Measurements from ENCODE around the gene LGSN.
"Not testable (repeated sequence)": the region's sequence is repeated elsewhere in the genome, so short reads cannot be mapped to it uniquely, and the experiment has no call there.

The LGSN gene, protein sequence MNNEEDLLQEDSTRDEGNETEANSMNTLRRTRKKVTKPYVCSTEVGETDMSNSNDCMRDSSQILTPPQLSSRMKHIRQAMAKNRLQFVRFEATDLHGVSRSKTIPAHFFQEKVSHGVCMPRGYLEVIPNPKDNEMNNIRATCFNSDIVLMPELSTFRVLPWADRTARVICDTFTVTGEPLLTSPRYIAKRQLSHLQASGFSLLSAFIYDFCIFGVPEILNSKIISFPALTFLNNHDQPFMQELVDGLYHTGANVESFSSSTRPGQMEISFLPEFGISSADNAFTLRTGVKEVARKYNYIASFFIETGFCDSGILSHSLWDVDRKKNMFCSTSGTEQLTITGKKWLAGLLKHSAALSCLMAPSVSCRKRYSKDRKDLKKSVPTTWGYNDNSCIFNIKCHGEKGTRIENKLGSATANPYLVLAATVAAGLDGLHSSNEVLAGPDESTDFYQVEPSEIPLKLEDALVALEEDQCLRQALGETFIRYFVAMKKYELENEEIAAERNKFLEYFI

DNA sequence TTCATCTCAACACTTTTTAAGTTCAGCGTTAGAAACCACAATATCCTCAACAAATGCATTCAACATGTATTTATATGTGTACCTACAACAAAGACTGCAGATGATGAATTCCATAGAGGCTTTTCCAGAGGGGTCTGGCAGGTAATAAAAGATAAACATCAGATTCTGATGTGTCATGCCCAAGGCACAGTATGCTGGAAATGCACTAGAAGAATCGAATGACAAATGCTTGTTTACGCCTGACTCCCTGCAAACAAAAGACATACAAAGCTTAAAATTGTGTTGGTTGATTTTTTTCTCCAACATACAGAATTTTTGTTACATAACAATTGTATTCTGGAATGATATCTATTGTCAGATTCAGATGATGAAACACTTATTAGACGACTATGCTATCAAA is at the start of gene LGSN:
Gene LGSN, minus strand, starts transcription at position 45 of the 400 bp plus-strand sequence. Its CDS starts 40 bp downstream, at position 5.
- no peak for DNase-seq

DNA sequence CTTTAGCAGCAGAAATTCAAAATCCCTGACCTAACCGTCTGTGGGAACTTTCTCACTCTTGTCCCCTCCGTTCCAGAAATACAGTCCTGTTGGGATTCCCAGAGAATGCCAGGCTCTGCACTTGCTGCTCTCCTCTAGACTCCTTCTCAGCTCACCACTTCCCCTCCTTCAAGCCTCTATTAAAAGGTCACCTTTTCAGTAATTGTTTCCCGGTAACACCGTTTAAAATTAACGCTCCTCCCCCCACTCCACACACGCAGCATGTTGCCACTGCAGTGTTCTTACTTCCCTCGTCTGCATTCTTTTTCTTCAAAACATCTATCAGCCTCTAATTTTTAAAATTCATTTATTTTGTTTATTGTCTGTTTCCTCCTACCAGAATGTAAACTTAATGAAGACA is 48.6 kb upstream of the LGSN start:
- no peak for DNase-seq

DNA sequence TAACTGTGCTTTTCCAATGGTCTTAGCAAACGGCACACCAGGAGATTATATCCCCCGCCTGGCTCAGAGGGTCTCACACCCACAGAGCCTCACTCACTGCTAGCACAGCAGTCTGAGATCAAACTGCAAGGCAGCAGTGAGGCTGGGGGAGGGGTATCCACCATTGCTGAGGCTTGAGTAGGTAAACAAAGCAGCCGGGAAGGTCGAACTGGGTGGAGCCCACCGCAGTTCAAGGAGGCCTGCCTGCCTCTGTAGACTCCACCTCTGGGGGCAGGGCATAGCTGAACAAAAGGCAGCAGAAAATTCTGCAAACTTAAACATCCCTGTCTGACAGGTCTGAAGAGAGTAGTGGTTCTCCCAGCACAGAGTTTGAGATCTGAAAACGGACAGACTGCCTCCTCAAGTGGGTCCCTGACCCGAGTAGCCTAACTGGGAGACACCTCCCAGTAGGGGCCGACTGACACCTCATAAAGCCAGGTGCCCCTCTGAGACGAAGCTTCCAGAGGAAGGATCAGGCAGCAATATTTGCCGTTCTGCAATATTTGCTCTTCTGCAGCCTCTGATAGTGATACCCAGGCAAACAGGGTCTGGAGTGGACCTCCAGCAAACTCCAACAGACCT is 42.8 kb upstream of the LGSN start:
- not testable (repeated sequence) for DNase-seq

DNA sequence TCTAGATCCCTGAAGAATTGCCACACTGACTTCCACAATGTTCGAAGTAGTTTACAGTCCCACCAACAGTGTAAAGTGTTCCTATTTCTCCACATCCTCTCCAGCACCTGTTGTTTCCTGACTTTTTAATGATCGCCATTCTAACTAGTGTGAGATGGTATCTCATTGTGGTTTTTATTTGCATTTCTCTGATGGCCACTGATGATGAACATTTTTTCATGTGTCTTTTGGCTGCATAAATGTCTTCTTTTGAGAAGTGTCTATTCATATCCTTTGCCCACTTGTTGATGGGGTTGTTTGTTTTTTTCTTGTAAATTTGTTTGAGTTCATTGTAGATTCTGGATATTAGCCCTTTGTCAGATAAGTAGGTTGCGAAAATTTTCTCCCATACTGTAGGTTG is 37.6 kb upstream of the LGSN start:
- not testable (repeated sequence) for DNase-seq

DNA sequence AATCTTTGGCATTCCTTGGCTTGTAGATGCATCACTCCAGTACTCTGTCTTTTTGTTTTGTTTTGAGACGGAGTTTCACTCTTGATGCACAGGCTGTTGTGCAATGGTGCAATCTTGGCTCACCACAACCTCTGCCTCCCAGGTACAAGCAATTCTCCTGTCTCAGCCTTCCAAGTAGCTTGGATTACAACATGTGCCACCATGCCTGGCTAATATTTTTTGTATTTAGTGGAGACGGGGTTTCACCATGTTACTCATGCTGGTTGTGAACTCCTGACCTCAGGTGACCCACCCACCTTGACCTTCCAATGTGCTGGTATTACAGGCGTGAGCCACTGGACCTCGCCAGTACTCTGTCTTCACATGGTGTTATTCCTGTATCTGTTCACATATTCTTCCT is 35.8 kb upstream of the LGSN start:
- peak; percentile 16 for DNase-seq

DNA sequence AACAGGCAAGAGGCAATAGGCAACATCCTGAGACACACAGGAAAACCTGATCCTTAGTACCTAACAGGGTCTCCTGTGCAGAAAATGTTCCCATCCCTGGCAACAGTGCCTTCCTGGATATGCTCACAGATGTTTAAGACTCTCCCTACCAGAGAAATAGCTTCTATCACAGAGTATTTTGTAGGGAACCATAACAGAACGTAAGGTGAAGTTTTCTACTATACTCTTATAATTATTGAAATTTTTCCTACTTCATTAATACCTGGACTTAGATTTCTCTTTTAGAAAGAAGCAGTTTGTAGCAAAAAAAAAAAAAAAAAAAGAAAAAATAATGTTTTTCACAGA is 33.5 kb upstream of the LGSN start:
- no peak for DNase-seq

DNA sequence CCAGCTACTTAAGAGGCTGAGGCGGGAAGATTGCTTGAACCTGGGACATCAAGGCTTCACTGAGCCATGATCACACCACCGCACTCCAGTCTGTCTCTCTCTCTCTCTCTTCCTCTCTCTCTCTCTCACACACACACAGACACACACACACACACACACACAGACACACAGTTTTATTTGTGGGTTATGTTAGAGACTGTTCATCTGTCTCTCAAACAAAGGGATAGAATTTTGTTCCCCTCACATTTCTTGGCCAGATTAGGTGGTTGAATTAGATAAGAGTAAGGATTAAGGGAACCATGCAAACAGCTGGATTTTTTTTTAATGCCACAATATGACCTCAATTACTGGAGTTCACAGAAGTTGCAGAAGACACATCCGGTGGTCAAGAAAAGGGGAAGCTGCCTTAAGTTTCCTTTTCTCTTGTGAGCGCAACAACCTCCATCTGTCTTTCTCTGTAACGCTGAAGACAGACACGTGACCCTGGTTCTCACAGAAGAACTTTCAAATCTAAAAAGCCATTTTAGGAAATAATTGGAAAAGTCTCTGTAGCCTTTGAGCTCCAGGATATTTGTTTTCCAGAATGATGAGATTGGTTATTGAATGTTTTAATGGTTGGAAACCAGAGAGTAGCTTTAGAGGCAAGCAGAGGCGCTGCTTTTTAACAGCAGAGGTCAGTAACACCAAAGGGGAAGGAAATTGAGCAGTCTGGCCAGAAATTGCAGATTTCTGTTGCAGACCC is 32.9 kb upstream of the LGSN start:
- DNase-seq: peak; percentile 97

DNA sequence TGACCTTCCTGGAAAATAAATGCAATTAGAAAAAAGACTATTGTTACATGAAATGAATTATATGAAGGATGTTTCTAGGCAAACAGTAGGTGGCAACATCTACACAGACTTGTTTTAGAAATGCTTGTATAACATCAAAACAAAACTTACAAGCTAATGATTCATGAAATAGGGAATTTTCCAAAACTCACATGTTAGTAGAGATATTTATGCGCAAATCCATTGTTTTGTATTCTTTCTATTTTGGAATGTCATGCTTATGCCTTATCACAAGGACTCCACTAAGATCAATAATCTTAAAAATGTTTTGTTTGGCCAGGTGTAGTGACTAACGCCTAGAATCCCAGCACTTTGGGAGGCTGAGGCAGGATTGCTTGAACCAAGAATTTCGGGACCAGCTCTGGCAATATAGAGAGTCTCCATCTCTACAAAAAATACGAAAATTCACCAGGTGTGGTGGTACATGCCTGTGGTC is 32.3 kb upstream of the LGSN start:
- peak; percentile 87 for DNase-seq

DNA sequence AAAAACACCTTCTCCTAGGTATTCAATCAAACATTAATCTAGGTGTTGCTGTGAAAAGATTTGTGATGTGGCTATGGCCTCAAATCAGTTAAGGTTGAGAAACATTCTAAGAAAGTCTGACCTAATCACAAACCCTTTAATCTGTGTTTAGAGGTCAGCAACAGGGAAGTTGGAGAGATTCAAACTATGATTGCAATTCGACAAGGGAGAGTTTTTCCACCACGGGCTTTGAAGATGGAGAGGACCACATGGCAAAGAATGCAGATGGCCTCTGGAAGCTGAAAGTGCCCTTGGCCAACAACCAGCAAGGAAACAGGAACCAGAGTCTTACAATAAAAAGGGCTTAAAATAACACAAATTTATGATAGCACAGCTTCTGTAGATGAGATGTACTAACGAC is 29.6 kb upstream of the LGSN start:
- peak; percentile 52 for DNase-seq

DNA sequence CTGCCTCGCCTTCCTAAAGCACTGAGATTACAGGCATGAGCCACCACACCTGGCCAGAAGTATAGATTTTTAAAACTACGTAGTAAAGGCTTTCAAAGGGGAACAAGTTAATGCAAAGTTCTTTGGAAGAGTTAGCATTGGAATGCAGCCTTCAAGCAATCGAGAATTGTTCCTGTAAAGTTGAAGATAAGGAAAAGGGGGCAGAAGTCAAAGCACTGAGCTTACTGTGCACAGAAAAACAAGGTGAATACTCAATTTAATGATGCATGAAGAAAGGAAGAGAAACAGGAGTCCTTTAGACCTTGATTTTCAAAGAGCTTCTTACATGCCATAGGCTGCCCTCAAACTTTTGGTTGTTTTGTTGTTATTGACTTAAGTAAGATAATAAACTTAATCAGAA is 29.1 kb upstream of the LGSN start:
- no peak for DNase-seq

DNA sequence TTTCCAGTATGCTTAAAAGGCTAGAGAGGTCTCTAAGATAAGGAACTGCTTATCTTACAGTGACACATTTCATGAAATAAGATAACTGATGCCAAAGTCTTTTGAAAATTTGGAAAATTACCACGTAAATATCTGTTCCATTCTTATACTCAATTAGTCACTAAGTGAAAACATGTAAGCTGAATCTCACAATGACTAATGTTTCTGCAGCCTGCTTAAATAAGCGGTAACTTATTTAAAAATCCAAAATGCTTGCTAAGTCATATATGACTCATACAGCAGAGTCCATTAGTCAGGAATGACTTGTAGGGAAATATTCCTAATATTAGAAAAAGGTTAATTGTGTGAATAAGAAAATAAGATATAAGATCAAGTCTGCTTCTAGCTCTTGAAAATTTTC is 27.8 kb upstream of the LGSN start:
- DNase-seq: peak; percentile 78

DNA sequence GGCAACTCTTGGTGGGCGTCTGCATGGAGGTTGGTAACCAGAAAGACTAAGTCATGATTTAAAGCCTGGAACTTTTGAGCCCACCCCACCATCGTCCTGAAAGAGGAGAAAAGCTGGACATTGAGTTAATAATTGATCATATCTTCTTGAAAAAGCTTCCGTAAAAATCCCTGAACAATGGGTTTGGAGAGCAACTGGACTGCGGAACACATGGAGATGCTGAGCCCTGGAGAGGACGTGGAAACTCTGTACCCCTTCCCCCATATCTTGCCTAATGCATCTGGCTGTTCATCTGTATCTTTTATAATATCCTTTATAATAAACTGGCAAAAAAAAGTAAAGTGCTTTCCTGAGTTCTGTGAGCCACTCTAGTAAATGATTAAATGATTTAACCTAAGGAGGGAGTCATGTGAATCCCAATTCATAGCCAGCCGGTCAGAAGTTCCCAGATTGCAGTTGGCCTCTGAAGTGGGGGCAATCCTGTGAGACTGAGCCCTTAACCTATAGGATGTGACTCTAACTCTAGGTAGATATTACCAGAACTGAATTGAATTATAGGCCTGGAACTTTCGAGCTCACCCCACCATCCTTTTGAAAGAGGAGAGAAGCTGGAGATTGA is 26.5 kb upstream of the LGSN start:
- no peak for DNase-seq

DNA sequence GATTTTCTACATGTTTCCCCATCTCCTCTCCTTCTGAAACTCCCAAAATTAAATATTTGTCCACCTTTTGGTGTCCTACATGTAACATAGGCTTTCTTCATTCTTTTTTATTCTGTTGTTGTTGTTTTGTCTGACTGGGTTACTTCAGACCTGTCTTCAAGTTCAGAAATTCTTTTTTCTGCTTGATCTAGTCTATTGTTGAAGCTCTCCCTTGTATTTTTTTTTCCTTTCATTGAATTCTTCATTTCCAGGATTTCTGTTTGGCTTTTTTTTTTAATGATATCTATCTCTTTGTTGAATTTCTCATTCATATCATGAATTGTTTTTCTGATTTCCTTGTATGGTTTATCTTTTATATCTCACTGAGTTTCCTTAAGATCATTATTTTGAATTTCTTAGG is 20.6 kb upstream of the LGSN start:
- no peak for DNase-seq

DNA sequence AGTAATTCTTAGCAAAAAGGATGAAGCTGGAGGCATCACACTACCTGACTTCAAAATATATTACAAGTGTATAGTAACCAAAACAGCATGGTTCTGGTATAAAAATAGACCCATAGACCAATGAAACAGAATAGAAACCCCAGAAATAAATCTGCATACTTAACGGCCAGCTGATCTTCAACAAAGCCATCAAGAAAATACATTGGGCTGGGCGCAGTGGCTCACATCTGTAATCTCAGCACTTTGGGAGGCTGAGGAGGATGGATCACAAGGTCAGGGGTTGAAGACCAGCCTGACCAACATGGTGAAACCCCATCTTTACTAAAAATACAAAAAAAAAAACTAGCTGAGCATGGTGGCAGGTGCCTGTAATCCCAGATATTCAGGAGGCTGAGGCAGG is 14.9 kb upstream of the LGSN start:
- DNase-seq: not testable (repeated sequence)

DNA sequence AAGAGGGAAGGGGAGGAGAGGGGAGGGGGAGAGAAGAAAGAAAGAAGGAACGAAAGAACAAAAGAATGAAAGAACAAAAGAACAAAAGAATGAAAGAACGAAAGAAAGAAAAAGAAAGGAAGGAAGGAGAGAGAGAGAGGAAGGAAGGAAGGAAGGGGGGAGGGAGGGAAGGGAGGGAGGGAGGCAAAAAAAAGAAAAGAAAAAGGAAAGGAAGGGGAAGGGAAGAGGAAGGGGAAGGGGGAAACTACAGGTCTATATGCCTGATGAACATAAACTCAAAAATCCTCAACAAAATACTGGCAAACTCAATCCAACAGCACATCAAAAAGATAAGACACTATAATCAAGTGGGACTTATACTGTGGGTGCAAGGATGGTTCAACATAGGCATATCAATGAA is 13.7 kb upstream of the LGSN start:
- DNase-seq: no peak

DNA sequence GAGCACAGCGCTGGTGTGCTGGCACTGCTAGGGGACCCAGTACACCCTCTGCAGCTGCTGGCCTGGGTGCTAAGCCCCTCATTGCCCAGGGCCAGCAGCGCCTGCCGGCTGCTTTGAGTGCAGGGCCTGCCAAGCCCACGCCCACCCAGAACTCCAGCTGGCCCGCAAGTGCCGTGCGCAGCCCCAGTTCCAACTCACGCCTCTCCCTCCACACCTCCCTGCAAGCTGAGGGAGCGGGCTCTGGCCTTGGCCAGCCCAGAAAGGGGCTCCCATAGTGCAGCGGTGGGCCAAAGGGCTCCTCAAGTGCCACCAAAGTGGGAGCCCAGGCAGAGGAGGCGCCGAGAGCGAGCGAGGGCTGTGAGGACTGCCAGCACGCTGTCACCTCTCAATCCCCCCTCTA is 6.8 kb upstream of the LGSN start:
- DNase-seq: not testable (repeated sequence)

DNA sequence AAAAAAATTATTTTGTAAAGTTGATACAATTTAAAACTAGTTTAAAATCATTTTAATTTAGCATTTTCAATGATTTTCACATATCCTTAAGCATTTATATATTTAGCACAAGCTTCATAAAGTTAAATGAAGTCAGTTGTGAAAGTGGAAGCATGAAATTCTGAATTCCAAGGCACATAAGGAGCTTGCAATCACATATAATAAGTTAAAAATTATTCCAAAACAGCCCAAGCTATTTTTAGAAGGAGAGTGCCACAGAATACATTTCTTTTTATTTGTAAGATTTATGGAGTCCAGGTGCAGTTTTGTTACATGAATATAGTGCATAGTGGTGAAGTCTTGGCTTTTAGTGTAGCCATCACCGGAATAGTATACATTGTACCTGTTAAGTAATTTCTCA is 3.2 kb upstream of the LGSN start:
- no peak for DNase-seq

DNA sequence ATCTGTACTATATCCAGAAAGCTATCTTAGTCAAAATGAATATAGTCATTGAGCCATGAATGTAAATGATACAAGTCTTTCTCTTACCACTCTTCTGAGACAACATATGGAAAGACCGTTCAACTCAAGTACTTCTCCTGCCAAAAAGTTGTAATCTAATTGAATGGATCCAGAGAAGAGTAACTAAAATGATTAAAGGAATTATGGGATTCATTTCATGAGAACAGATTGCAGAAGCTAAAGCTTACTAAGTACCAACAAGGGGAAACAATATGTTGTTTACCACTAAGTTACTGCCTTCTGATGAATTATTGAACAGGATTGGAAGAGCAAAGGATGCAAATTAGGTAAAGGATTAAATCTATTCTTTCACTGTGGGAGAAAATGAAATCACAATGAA is 2.0 kb upstream of the LGSN start:
- DNase-seq: no peak

DNA sequence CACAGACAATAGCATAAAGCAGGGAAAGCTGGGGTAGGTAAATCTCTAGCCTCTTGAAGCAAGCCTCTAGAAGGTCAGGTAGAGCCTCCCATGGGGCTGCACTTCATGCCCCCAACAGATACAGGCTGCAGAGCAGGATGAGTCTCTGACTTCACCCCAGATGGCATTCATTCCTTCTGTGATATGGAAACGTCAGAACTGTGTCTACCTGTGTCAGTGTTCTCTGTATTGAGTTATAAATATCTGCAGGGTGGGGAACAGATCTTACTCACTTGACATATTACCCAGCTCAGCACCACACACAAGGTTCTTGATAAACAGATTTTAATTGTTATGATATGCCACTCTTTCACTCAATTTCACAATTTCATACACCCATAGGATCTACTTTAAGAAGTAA is 2.1 kb downstream of the LGSN start:
- DNase-seq: no peak

DNA sequence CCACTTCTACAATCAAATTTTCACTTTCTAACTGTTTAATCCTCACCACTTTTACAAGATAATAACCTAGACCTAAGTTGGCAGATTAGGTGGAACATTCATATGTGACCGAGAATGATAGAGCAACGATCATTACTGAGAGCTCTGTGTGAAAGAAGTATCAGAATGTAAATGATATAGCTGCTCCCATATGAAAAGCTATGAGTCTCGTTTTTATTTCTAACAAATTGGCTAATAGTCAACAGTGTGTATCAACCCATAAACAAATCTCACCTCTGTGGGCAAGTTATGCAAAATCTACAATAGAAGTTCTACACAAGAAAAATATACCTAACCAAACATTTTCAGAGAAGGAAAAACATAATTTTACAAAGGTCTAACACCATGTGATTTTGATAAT is 3.7 kb downstream of the LGSN start:
- no peak for DNase-seq

DNA sequence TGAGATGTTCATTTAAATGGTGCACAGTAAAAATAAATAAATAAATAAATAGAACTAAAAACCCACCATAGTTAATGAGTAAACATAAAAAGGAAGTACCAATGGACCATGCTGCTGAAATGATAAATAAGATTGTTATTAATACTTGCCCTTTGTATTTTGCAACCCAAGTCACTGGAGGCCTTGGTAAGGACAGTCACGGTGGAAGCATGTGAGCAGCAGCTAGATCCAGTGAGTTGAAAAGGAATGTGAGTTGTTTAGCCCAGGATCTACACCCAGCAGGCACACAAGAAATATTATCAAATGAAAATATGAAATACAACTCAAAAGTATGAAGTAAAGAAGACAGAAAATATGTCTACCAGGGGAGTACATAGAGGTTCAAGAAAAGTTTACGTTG is 6.7 kb downstream of the LGSN start:
- no peak for DNase-seq

DNA sequence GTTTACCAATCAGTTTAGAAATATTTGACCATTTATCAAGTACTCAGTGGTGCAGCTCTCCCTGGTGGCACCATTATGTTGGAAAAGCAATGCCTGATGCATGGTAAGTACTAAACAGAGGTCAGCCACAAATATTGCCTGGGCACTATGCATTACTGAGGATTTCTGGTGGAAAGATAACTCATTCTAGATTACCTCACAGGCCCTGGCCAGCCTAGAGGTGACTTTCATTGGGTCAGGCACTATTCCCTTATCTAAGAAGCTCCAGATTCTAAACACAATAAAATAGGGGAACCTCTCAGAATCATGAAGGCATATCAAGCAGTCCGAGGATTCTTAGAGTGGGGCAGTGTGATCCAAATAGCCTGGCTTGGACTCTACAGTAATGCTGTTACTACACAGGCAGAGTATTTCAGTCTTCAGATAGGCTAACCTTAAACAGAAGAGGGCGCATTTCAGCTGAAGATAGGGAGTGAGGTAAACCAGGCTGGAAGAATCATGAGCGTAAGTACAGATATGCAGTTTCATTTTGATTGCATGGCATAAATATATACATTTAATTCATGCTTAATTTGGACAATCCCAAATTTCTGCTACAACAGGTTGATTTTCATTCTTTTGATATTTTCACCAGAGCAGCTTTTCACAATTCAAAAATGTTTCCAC is 12.1 kb downstream of the LGSN start:
- peak; percentile 53 for DNase-seq

DNA sequence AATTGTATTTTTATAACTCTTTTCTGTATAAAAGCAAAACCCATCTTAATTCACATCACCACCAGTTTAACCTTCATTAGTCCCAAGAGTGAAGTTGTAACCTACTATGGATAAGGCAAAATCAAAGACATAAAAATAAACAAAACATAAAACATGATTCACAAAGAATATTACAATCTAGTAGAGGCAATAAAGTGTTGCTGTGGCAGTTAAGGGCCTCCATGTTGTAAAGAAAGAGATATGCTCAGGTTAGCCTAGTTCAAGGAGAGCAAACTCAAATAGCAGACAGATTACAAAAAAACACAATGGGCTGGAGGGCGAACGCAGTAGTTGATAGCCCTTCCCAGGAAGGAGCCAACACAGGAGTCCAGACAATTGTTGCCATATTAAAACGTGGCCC is 13.4 kb downstream of the LGSN start:
- no peak for DNase-seq
